Retinal pigment epithelial cell (primary cell): ENCODE data around the gene OXCT1.
"Not testable (repeated sequence)": the region's sequence is repeated elsewhere in the genome, so short reads cannot be mapped to it uniquely, and the experiment has no call there.

ENCODE experiments used
- DNase-seq: peaks from one replicate; pipeline ENCODE4 v3.0.0-alpha.2; 2010; ENCODE audit warnings: low read depth
- H3K4me3 ChIP-seq: 2 replicates; pipeline ENCODE4 v1.5.1; 2011; ENCODE audit warnings: mild to moderate bottlenecking, low read length, control low read depth, moderate library complexity
- TF ChIP-seq, protein P1 (sequence below): conservative IDR thresholded peaks from 2 replicates; pipeline ENCODE4 v1.5.1; 2011; ENCODE audit warnings: low read depth, low read length, control low read depth, inconsistent platforms

OXCT1 gene

DNA sequence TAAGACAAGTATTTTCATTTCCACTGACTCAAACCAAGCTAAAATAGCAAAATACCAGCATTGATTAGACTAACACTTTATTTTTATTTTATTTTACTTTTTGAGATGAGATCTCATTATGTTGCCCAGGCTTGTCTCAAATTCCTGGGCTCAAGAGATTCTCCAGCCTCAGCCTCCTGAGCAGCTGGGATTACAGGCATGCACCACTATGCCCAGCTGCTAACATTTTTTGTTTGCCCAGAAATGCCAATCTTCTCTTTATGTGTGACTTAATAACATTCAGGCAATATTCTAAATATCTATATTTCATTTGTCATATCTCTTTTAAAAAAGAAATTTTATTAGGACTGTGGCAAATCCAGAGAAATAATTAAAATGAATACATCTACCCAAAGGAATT lies 55.0 kb downstream of the OXCT1 start:
- no peak overlapping the region for H3K4me3 ChIP-seq
- TF ChIP-seq, protein P1, sequence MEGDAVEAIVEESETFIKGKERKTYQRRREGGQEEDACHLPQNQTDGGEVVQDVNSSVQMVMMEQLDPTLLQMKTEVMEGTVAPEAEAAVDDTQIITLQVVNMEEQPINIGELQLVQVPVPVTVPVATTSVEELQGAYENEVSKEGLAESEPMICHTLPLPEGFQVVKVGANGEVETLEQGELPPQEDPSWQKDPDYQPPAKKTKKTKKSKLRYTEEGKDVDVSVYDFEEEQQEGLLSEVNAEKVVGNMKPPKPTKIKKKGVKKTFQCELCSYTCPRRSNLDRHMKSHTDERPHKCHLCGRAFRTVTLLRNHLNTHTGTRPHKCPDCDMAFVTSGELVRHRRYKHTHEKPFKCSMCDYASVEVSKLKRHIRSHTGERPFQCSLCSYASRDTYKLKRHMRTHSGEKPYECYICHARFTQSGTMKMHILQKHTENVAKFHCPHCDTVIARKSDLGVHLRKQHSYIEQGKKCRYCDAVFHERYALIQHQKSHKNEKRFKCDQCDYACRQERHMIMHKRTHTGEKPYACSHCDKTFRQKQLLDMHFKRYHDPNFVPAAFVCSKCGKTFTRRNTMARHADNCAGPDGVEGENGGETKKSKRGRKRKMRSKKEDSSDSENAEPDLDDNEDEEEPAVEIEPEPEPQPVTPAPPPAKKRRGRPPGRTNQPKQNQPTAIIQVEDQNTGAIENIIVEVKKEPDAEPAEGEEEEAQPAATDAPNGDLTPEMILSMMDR = no peak
- DNase-seq = no peak

DNA sequence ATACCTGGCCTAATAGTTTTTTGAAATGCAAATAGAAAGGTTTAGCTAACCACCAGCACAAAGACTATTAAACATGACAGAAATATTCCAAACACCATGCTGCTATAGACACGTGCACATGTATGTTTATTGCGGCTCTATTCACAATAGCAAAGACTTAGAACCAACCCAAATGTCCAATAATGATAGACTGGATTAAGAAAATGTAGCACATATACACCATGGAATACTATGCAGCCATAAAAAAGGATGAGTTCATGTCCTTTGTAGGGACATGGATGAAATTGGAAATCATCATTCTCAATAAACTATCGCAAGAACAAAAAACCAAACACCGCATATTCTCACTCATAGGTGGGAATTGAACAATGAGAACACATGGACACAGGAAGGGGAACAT lies 55.9 kb downstream of the OXCT1 start:
- not testable (repeated sequence) for DNase-seq, H3K4me3 ChIP-seq

DNA sequence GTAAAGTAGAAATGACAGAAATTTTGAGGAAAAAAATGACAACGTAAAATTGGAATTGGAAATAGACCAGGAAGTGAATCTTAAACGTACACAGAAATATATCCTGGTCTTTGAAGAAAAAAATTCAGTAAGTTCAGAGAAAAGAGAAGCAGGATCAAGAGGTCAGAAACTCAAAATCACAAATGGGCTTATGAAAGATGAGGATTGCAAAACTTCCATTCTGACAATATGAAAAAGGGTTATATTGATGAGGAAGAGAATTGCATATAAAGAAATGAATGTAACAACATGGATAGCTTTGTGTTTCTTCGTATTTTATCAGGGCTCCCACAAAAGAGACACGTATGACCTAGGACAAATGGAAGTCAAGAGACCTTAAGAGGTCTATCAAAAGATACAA lies 58.1 kb downstream of the OXCT1 start:
- TF ChIP-seq, protein P1 = no peak
- DNase-seq = no peak
- no peak overlapping the region for H3K4me3 ChIP-seq

DNA sequence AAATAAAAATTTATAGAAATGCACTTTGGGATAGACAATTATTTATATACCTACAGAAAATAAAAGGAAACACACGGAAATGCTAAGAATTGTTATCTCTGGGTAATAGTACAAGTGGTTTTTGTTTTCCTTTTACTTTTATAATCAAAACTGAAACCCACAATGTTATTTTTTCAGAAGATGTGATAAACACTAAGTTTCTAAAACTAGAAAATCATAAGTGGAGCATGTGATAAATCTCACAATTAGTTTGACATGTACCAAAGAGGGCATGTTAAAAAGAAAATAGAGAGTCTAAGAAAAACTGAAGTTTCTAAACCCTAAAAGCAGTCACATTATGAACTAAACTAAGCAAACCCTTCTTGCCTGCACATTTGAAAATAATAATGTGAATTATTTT lies 61.1 kb downstream of the OXCT1 start:
- TF ChIP-seq, protein P1 = no peak
- no peak for DNase-seq
- H3K4me3 ChIP-seq = no peak overlapping the region

DNA sequence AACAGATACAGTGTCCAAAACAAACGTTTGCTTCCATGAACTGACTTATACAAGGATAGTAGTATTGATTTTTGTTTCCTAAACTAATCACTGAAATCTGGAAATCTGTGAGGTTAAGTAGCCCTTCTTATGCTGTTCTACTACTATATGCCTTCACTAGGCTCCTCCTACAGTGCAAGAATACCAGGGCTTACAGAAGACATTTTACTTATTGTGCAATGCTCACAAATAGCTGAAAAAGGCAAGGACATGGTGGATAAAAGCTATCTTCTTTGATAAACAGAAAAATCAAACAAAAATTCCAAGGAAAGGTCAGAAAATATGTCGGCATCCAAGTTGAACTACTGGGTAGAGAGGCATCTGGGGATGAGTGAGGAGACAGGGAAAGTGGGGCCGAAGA lies 61.9 kb downstream of the OXCT1 start:
- TF ChIP-seq, protein P1 = no peak
- no peak overlapping the region for H3K4me3 ChIP-seq
- DNase-seq = no peak

DNA sequence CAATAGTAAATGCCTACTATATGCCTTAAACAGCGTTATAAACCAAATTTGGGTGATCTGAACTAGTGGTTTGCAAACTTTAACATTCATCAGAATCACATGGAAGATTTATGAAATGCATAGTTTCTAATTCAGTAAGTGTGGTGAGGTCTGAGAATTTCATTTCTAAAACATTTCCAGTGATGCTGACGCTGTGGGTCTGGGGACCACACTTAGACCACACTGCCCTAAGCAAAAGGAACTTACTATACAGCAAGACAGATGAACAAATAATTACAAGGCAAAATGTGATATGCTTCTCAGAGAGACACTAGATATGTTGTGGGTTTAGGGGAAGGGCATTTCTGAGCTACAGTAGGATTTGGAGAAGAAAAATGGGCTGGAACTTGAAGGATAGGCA lies 72.6 kb downstream of the OXCT1 start:
- DNase-seq = no peak
- no peak overlapping the region for H3K4me3 ChIP-seq
- TF ChIP-seq, protein P1 = no peak

DNA sequence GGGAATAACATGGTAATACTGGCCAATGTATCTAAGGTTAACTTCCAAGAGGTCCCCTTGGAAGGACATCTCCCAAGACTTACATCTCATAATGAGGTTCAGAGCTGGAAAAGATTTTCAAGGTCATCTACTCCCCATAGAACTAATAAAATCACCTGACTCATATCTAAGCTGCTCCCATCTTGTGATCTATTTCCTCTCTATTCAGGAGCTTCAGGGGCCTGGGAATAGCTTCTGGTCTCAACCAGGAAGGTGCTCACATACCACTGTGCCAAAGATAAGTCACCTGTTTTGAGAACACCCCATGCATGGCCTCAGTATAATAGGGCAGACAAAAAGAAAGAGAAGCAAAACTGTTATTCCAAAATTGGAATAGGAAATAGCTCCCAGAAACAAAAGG lies 74.2 kb downstream of the OXCT1 start:
- TF ChIP-seq, protein P1 = no peak
- no peak for DNase-seq

DNA sequence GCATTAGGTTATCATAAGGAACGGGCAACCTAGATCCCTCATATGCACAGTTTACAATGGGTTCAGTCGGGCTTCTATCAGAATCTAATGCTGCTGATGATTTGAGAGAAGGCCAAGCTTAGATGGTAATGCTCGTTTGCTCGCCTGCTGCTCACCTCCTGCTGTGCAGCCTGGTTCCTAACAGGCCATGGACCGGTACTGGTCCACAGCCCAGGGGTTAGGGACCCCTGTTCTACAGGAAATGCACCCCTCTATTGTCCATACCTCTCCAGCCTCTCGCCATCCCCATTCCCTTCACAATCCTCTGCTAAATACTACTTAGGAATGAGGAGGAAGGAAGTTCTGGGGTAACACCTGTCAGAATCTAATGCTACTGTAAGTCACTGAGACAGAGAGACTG lies 75.1 kb downstream of the OXCT1 start:
- TF ChIP-seq, protein P1 = no peak
- H3K4me3 ChIP-seq = no peak overlapping the region
- no peak for DNase-seq

More for the DNA sequence above, 74.2 kb downstream of the OXCT1 start:
- H3K4me3 ChIP-seq = no peak overlapping the region
